Upper lobe of left lung (tissue), 6 donors: ENCODE data around the gene PRKAG2. TPM values are rescaled to one million over a fixed set of nuclear protein-coding genes. Genes with fewer than 3 reads are reported as not detected.

Source experiments
- ATAC-seq, 2 donors: fragments of 200-7000 bp; cut with Tn5 transposase; one replicate each; pipeline ENCODE4 v1.9.1; 2022; ENCODE audit warnings: mild to moderate bottlenecking in 2 of 2, moderate library complexity in 2 of 2; ENCODE audit not compliant: low FRiP score in 2 of 2
- DNase-seq, 2 donors: peaks; one replicate each; pipeline ENCODE4 v3.0.0-alpha.2; 2019 to 2020
- H3K27ac ChIP-seq, 4 donors: fragments of 200-600 bp; sonication (generic); one replicate each; pipeline ENCODE4 v1.5.1; 2016 to 2019
- H3K27me3 ChIP-seq, 4 donors: fragments of 200-600 bp; sonication (generic); one replicate each; pipeline ENCODE4 v1.5.1; 2017 to 2019
- H3K36me3 ChIP-seq, 4 donors: fragments of 200-600 bp; sonication (generic); one replicate each; pipeline ENCODE4 v1.5.1; 2016 to 2019
- H3K4me1 ChIP-seq, 4 donors: fragments of 200-600 bp; sonication (generic); one replicate each; pipeline ENCODE4 v1.5.1; 2018 to 2019
- H3K4me3 ChIP-seq, 4 donors: fragments of 200-600 bp; sonication (generic); one replicate each; pipeline ENCODE4 v1.5.1; 2017 to 2019; ENCODE audit warnings: mild to moderate bottlenecking in 2 of 4, moderate library complexity in 1 of 4
- H3K9me3 ChIP-seq, 4 donors: fragments of 200-600 bp; sonication (generic); one replicate each; pipeline ENCODE4 v1.5.1; 2018 to 2019
- CTCF ChIP-seq, 6 experiments: fragments of 450-650 bp in 4 of 6; fragments of 200-600 bp in 2 of 6; sonication (generic) in 2 of 6; IDR thresholded peaks; one replicate each; pipeline ENCODE4 v1.5.1; 2016 to 2019; ENCODE audit warnings: antibody characterized with exemption in 6 of 6
- EP300 ChIP-seq, 4 donors: sonication (generic); formaldehyde crosslinking; IDR thresholded peaks; one replicate each; pipeline ENCODE4 v1.5.1; 2017; ENCODE audit warnings: antibody characterized with exemption in 4 of 4, control low read depth in 2 of 4
- POLR2A ChIP-seq, 4 donors: fragments of 450-650 bp; IDR thresholded peaks; one replicate each; pipeline ENCODE4 v1.5.1; 2016 to 2017; ENCODE audit warnings: antibody characterized with exemption in 4 of 4, mild to moderate bottlenecking in 2 of 4
- POLR2AphosphoS5 ChIP-seq, 2 donors: sonication (generic); formaldehyde crosslinking; IDR thresholded peaks; one replicate each; pipeline ENCODE4 v1.5.1; 2017; ENCODE audit warnings: antibody characterized with exemption in 2 of 2
- WGBS, 2 donors: methylation state at CpG; one replicate each; pipeline ENCODE4 v1.1.5; 2017 to 2018; 5-methylcytosine and 5-hydroxymethylcytosine counted together
- total RNA-seq, 6 donors: library from RNA; depleted of rRNA in 4 of 6; stranded (reverse); fragments of >200 nt in 4 of 6; gene quantifications; one replicate each; pipeline versions ENCODE4 v1.1.0 to v1.2.1, GENCODE V29; 2016 to 2021
- donor health status: DM: no; HTN: no; CAD: no; lungs with moderate emphysema.
- donor health status: DM: no; HTN: yes; CAD: no; lungs with severe emphysema.

PRKAG2 gene
- total RNA-seq, 6 donors from 2014 or later = 20.6 to 68.1 (median 29.6) TPM

GRCh38 chr7:151611878-151612277 is 265.0 kb downstream of the PRKAG2 start:
- Histone ChIP-seq H3K4me3 (no peak overlapping the region), H3K36me3 (peaks cover 0 to 11% (median 2%) of the 10 kb centered on the region in 4 donors), H3K27me3 (no peaks in the 10 kb centered on the region), H3K9me3 (no peaks in the 10 kb centered on the region), H3K4me1 (peaks cover 0 to 8% (median 4%) of the 10 kb centered on the region in 4 donors), H3K27ac (no peak overlapping the region)
- WGBS, 2 donors = 97% methylated on average over 10 of the region's 10 CpGs
- no peak for TF ChIP-seq POLR2AphosphoS5 (IDR thresholded peaks at IDR 0.05)
- no peak for TF ChIP-seq EP300 (IDR thresholded peaks at IDR 0.05)
- no peak for TF ChIP-seq CTCF (IDR thresholded peaks at IDR 0.05)
- no peak for TF ChIP-seq POLR2A (IDR thresholded peaks at IDR 0.05)
- ATAC-seq (no peak), DNase-seq (peak in 1 of 2 donors; percentile 12)

GRCh38 chr7:151611041-151611440 is 265.9 kb downstream of the PRKAG2 start:
- 91 to 94% methylated on average over 11 of the region's 11 CpGs for WGBS, 2 donors

GRCh38 chr7:151608031-151608551 is 268.8 kb downstream of the PRKAG2 start:
- H3K36me3 ChIP-seq = peaks cover 0 to 22% (median 8%) of the 10 kb centered on the region in 4 donors
- no peak for TF ChIP-seq EP300 (IDR thresholded peaks at IDR 0.05)
- no peak for TF ChIP-seq CTCF (IDR thresholded peaks at IDR 0.05)
- TF ChIP-seq POLR2AphosphoS5 (IDR thresholded peaks at IDR 0.05) = no peak
- TF ChIP-seq POLR2A (IDR thresholded peaks at IDR 0.05) = no peak
- H3K9me3 ChIP-seq = no peaks in the 10 kb centered on the region
- no peak overlapping the region for H3K4me3 ChIP-seq
- H3K27me3 ChIP-seq = no peaks in the 10 kb centered on the region
- H3K4me1 ChIP-seq = no peaks in the 10 kb centered on the region
- ATAC-seq (no peak), DNase-seq (peak; percentile 14 to 54)
- 89 to 90% methylated on average over 15 of the region's 15 CpGs for WGBS, 2 donors
- H3K27ac ChIP-seq = no peak overlapping the region

More at GRCh38 chr7:151611041-151611440, 265.9 kb downstream of the PRKAG2 start:
- H3K4me3 ChIP-seq = no peak overlapping the region
- no peaks in the 10 kb centered on the region for H3K27me3 ChIP-seq
- ATAC-seq = no peak
- peaks cover 0 to 3% (median 0%) of the 10 kb centered on the region in 4 donors for H3K4me1 ChIP-seq
- no peaks in the 10 kb centered on the region for H3K9me3 ChIP-seq
- H3K36me3 ChIP-seq = peaks cover 0 to 11% (median 2%) of the 10 kb centered on the region in 4 donors
- H3K27ac ChIP-seq = no peak overlapping the region
- TF ChIP-seq POLR2AphosphoS5 (IDR thresholded peaks at IDR 0.05) (no peak), EP300 (IDR thresholded peaks at IDR 0.05) (no peak), POLR2A (IDR thresholded peaks at IDR 0.05) (no peak), CTCF (IDR thresholded peaks at IDR 0.05) (no peak)
- DNase-seq = no peak

- ATAC-seq = no peak
- no peak overlapping the region for H3K4me3 ChIP-seq
- peaks cover 0 to 22% (median 8%) of the 10 kb centered on the region in 4 donors for H3K36me3 ChIP-seq
- TF ChIP-seq POLR2AphosphoS5 (IDR thresholded peaks at IDR 0.05) = no peak
- TF ChIP-seq POLR2A (IDR thresholded peaks at IDR 0.05) = no peak
- no peaks in the 10 kb centered on the region for H3K27me3 ChIP-seq
- WGBS, 2 donors = 79 to 88% methylated on average over 3 of the region's 3 CpGs
- H3K4me1 ChIP-seq = no peaks in the 10 kb centered on the region
- no peak overlapping the region for H3K27ac ChIP-seq
- DNase-seq = peak in 1 of 2 donors; percentile 6
- no peaks in the 10 kb centered on the region for H3K9me3 ChIP-seq
These were observed 269.4 kb downstream of the PRKAG2 start for GRCh38 chr7:151607464-151607867.

- no peak overlapping the region for H3K27ac ChIP-seq
- no peak overlapping the region for H3K4me3 ChIP-seq
These were observed 273.0 kb downstream of the PRKAG2 start for GRCh38 chr7:151603951-151604350.

More at GRCh38 chr7:151603951-151604350, 273.0 kb downstream of the PRKAG2 start:
- Histone ChIP-seq H3K9me3 (no peaks in the 10 kb centered on the region), H3K36me3 (peaks cover 0 to 10% (median 6%) of the 10 kb centered on the region in 4 donors), H3K27me3 (no peaks in the 10 kb centered on the region), H3K4me1 (no peaks in the 10 kb centered on the region)
- 81 to 100% methylated on average over 3 to 4 of the region's 4 CpGs for WGBS, 2 donors
- DNase-seq = no peak
- ATAC-seq = no peak
- TF ChIP-seq EP300 (IDR thresholded peaks at IDR 0.05) (no peak), CTCF (IDR thresholded peaks at IDR 0.05) (no peak), POLR2A (IDR thresholded peaks at IDR 0.05) (no peak), POLR2AphosphoS5 (IDR thresholded peaks at IDR 0.05) (no peak)
